Esophagus squamous epithelium (tissue), 5 donors: ENCODE data around the gene TMEM51. TPM values are rescaled to one million over a fixed set of nuclear protein-coding genes. Genes with fewer than 3 reads are reported as not detected.

Experiments used
- DNase-seq: peaks from one replicate; lab custom pipeline; 2025; lab: John Stamatoyannopoulos, UW
- H3K27ac ChIP-seq, 4 donors: fragments of 200-600 bp; sonication (generic); one replicate each; pipeline ENCODE4 v1.5.1; 2016 to 2019; ENCODE audit warnings: mild to moderate bottlenecking in 1 of 4
- H3K27me3 ChIP-seq, 4 donors: fragments of 200-600 bp; sonication (generic); 1 replicate in 3 of 4; 2 replicates in 1 of 4; pipeline versions ENCODE4 v1.5.1 to v1.6.0; 2017 to 2021; ENCODE audit warnings: antibody characterized with exemption in 1 of 4
- H3K36me3 ChIP-seq, 3 donors: fragments of 200-600 bp; sonication (generic); one replicate each; pipeline ENCODE4 v1.5.1; 2016 to 2019
- H3K4me1 ChIP-seq, 3 donors: fragments of 200-600 bp; sonication (generic); one replicate each; pipeline ENCODE4 v1.5.1; 2017 to 2019
- H3K4me3 ChIP-seq, 4 donors: fragments of 200-600 bp; sonication (generic); 1 replicate in 3 of 4; 2 replicates in 1 of 4; pipeline ENCODE4 v1.5.1; 2016 to 2019; ENCODE audit warnings: mild to moderate bottlenecking in 2 of 4, moderate library complexity in 1 of 4
- H3K9me3 ChIP-seq, 3 donors: fragments of 200-600 bp; sonication (generic); one replicate each; pipeline ENCODE4 v1.5.1; 2016 to 2019
- CTCF ChIP-seq, 6 experiments: fragments of 450-650 bp in 4 of 6; fragments of 200-600 bp in 2 of 6; sonication (generic) in 2 of 6; IDR thresholded peaks; one replicate each; pipeline ENCODE4 v1.5.1; 2016 to 2019; ENCODE audit warnings: antibody characterized with exemption in 6 of 6, mild to moderate bottlenecking in 4 of 6, moderate library complexity in 4 of 6
- POLR2A ChIP-seq, 4 donors: fragments of 450-650 bp; IDR thresholded peaks; one replicate each; pipeline ENCODE4 v1.6.1; 2017; ENCODE audit warnings: antibody characterized with exemption in 4 of 4, mild to moderate bottlenecking in 4 of 4, moderate library complexity in 3 of 4
- WGBS, 2 donors: methylation state at CpG; one replicate each; pipeline ENCODE4 v1.1.5; 2018; 5-methylcytosine and 5-hydroxymethylcytosine counted together
- intact Hi-C: fragments of 100-400 bp; cut with DNase I; formaldehyde crosslinking; loops from one replicate; pipeline ENCODE4 v1.15.0; 2022
- total RNA-seq, 4 donors: library from RNA; depleted of rRNA; stranded (reverse); fragments of >200 nt; gene quantifications; one replicate each; pipeline ENCODE4 v1.1.0, GENCODE V29; 2016
- donor health status: DM: yes; HTN: yes; CAD: no.

Gene TMEM51
- total RNA-seq, 4 donors from 2014 or later, result 11.6 to 23.7 (median 17.7) TPM

GRCh38 chr1:15220825-15221431 lies 67.4 kb downstream of the TMEM51 start:
- no peak for DNase-seq
- 74 to 86% methylated on average over 5 to 7 of the region's 7 CpGs for WGBS, 2 donors
- no peaks in the 10 kb centered on the region for H3K9me3 ChIP-seq
- H3K36me3 ChIP-seq, result peaks cover 0 to 18% (median 8%) of the 10 kb centered on the region in 3 donors
- no peak overlapping the region for H3K27ac ChIP-seq
- intact Hi-C loops, result no loop called here
- no peaks in the 10 kb centered on the region for H3K27me3 ChIP-seq
- H3K4me3 ChIP-seq, result no peak overlapping the region
- no peak for TF ChIP-seq POLR2A (IDR thresholded peaks at IDR 0.05)
- peak in 1 of 6 experiments; percentile 6 for TF ChIP-seq CTCF (IDR thresholded peaks at IDR 0.05)
- H3K4me1 ChIP-seq, result peaks cover 0 to 23% (median 0%) of the 10 kb centered on the region in 3 donors

GRCh38 chr1:15222653-15223303 lies 69.2 kb downstream of the TMEM51 start:
- Histone ChIP-seq H3K27me3 (no peaks in the 10 kb centered on the region), H3K4me1 (peaks cover 0 to 23% (median 0%) of the 10 kb centered on the region in 3 donors), H3K4me3 (no peak overlapping the region), H3K27ac (no peak overlapping the region), H3K9me3 (no peaks in the 10 kb centered on the region), H3K36me3 (peaks cover 0 to 18% (median 8%) of the 10 kb centered on the region in 3 donors)
- WGBS, 2 donors, result 81 to 91% methylated on average over 4 of the region's 4 CpGs
- TF ChIP-seq CTCF (IDR thresholded peaks at IDR 0.05) (no peak), POLR2A (IDR thresholded peaks at IDR 0.05) (no peak)
- intact Hi-C loops, result no loop called here
- DNase-seq, result no peak

- TF ChIP-seq CTCF (IDR thresholded peaks at IDR 0.05) (no peak), POLR2A (IDR thresholded peaks at IDR 0.05) (no peak)
- Histone ChIP-seq H3K4me3 (no peak overlapping the region), H3K9me3 (no peaks in the 10 kb centered on the region), H3K27ac (peak overlapping the region in 1 of 4 donors; percentile 14), H3K4me1 (peaks cover 0 to 16% (median 0%) of the 10 kb centered on the region in 3 donors), H3K36me3 (peaks cover 0 to 15% (median 8%) of the 10 kb centered on the region in 3 donors), H3K27me3 (no peaks in the 10 kb centered on the region)
- no peak for DNase-seq
- 76 to 87% methylated on average over 8 of the region's 8 CpGs for WGBS, 2 donors
- intact Hi-C loops, result no loop called here
Measured at GRCh38 chr1:15224259-15224869, 70.8 kb downstream of the TMEM51 start.

GRCh38 chr1:15224974-15225373 lies 71.4 kb downstream of the TMEM51 start:
- no peak overlapping the region for H3K4me3 ChIP-seq
- H3K27me3 ChIP-seq, result no peaks in the 10 kb centered on the region
- peaks cover 0 to 16% (median 0%) of the 10 kb centered on the region in 3 donors for H3K4me1 ChIP-seq
- WGBS, 2 donors, result 65 to 74% methylated on average over 4 of the region's 4 CpGs
- intact Hi-C loops, result no loop called here
- TF ChIP-seq CTCF (IDR thresholded peaks at IDR 0.05) (no peak), POLR2A (IDR thresholded peaks at IDR 0.05) (no peak)
- H3K27ac ChIP-seq, result peak overlapping the region in 1 of 4 donors; percentile 14
- H3K36me3 ChIP-seq, result peaks cover 0 to 9% (median 2%) of the 10 kb centered on the region in 3 donors
- H3K9me3 ChIP-seq, result no peaks in the 10 kb centered on the region
- no peak for DNase-seq

- Histone ChIP-seq H3K4me3 (no peak overlapping the region), H3K4me1 (peaks cover 0 to 16% (median 0%) of the 10 kb centered on the region in 3 donors), H3K36me3 (peaks cover 0 to 6% (median 0%) of the 10 kb centered on the region in 3 donors), H3K27me3 (no peaks in the 10 kb centered on the region), H3K27ac (no peak overlapping the region), H3K9me3 (no peaks in the 10 kb centered on the region)
- 74 to 80% methylated on average over 1 to 4 of the region's 4 CpGs for WGBS, 2 donors
- no peak for DNase-seq
- intact Hi-C loops, result no loop called here
- TF ChIP-seq POLR2A (IDR thresholded peaks at IDR 0.05) (no peak), CTCF (IDR thresholded peaks at IDR 0.05) (no peak)
Measured at GRCh38 chr1:15225461-15225860, 71.9 kb downstream of the TMEM51 start.
